Subcutaneous adipose tissue (tissue), 4 donors: ENCODE results near the gene DGKH. TPM values are rescaled to one million over a fixed set of nuclear protein-coding genes. Genes with fewer than 3 reads are reported as not detected.

Source experiments
- CTCF ChIP-seq: fragments of 450-650 bp; IDR thresholded peaks from one replicate; pipeline ENCODE4 v1.5.1; 2016; ENCODE audit warnings: low read depth, mild to moderate bottlenecking, control low read depth, antibody characterized with exemption, moderate library complexity
- total RNA-seq, 4 donors: library from RNA; depleted of rRNA; stranded (reverse); fragments of >200 nt; gene quantifications; one replicate each; pipeline ENCODE4 v1.1.0, GENCODE V29; 2016

The DGKH gene
- total RNA-seq, 4 donors from 2014 or later: 11.9 to 19.8 (median 13.5) TPM

- no peak for TF ChIP-seq CTCF
Observed at GRCh38 chr13:42152495-42152894, 104.0 kb downstream of the DGKH start.

GRCh38 chr13:42153199-42154113, 105.0 kb downstream of the DGKH start:
- TF ChIP-seq CTCF: no peak

- no peak for TF ChIP-seq CTCF
Observed at GRCh38 chr13:42155251-42155650, 106.8 kb downstream of the DGKH start.

GRCh38 chr13:42164557-42165125, 116.2 kb downstream of the DGKH start:
- TF ChIP-seq CTCF: no peak

- no peak for TF ChIP-seq CTCF
Observed at GRCh38 chr13:42168496-42168895, 120.0 kb downstream of the DGKH start.

- no peak for TF ChIP-seq CTCF
Observed at GRCh38 chr13:42170029-42170428, 121.6 kb downstream of the DGKH start.

- TF ChIP-seq CTCF: no peak
Observed at GRCh38 chr13:42173789-42174343, 125.4 kb downstream of the DGKH start.
